Measurements from ENCODE around the gene MED13.

The MED13 gene

GRCh38 chr17:62064791-62065563 is at the start of gene MED13:
Gene MED13 (minus strand): TSS chr17:62065278. CDS start chr17:62065205, 73 bp downstream.
- peak; percentile 12 for ATAC-seq

- ATAC-seq = no peak
Observed at GRCh38 chr17:62112229-62112628, 47.2 kb upstream of the MED13 start.

- ATAC-seq = no peak
Observed at GRCh38 chr17:62111562-62112171, 46.6 kb upstream of the MED13 start.

GRCh38 chr17:62110923-62111484 is 45.9 kb upstream of the MED13 start:
- no peak for ATAC-seq

GRCh38 chr17:62109924-62110323 is 44.8 kb upstream of the MED13 start:
- no peak for ATAC-seq

- peak; percentile 83 to 84 for ATAC-seq
Observed at GRCh38 chr17:62109378-62109902, 44.4 kb upstream of the MED13 start.

GRCh38 chr17:62105861-62106260 is 40.8 kb upstream of the MED13 start:
- no peak for ATAC-seq

GRCh38 chr17:62105357-62105756 is 40.3 kb upstream of the MED13 start:
- ATAC-seq = no peak

- ATAC-seq = no peak
Observed at GRCh38 chr17:62101515-62101914, 36.4 kb upstream of the MED13 start.

- no peak for ATAC-seq
Observed at GRCh38 chr17:62101090-62101489, 36.0 kb upstream of the MED13 start.

- no peak for ATAC-seq
Observed at GRCh38 chr17:62100055-62100454, 35.0 kb upstream of the MED13 start.

GRCh38 chr17:62099532-62099931 is 34.5 kb upstream of the MED13 start:
- ATAC-seq = no peak

GRCh38 chr17:62098623-62099231 is 33.6 kb upstream of the MED13 start:
- ATAC-seq = peak; percentile 55 to 61

- no peak for ATAC-seq
Observed at GRCh38 chr17:62096401-62096670, 31.3 kb upstream of the MED13 start.

- no peak for ATAC-seq
Observed at GRCh38 chr17:62094175-62094574, 29.1 kb upstream of the MED13 start.

GRCh38 chr17:62093188-62094155 is 28.4 kb upstream of the MED13 start:
- ATAC-seq = peak; percentile 94 to 98

- no peak for ATAC-seq
Observed at GRCh38 chr17:62092784-62093183, 27.7 kb upstream of the MED13 start.

GRCh38 chr17:62091804-62092203 is 26.7 kb upstream of the MED13 start:
- no peak for ATAC-seq

- no peak for ATAC-seq
Observed at GRCh38 chr17:62090868-62091267, 25.8 kb upstream of the MED13 start.

GRCh38 chr17:62090021-62090824 is 25.1 kb upstream of the MED13 start:
- no peak for ATAC-seq

- no peak for ATAC-seq
Observed at GRCh38 chr17:62089334-62089733, 24.3 kb upstream of the MED13 start.

- ATAC-seq = no peak
Observed at GRCh38 chr17:62086737-62087136, 21.7 kb upstream of the MED13 start.

Measured in activated CD4-positive, CD25-positive, alpha-beta regulatory T cell treated with anti-CD3 and anti-CD28 coated beads, Interleukin-2, amount 50 U/mL, for 24 hours (primary cell).